HepG2 (cell line): Measurements from ENCODE around the gene NACC2. TPM values are rescaled to one million over a fixed set of nuclear protein-coding genes. Genes with fewer than 3 reads are reported as not detected.
A peak's percentile ranks its signal among the peaks of the same experiment; 100 is the strongest.

Experiments used
- ATAC-seq: fragments of 200-7000 bp; cut with Tn5 transposase; 3 replicates; pipeline ENCODE4 v1.9.1; 2020; ENCODE audit warnings: mild to moderate bottlenecking, moderate library complexity
- BruUV-seq: library from RNA; stranded (reverse); fragments of 400-500 nt; replicated peaks from 2 replicates; lab custom pipeline; 2021; lab: Mats Ljungman, UMichigan
- CTCF ChIA-PET: fragments of 300-600 bp; formaldehyde crosslinking; extraction: SDS; loops from one replicate; lab custom pipeline; 2021; ENCODE audit warnings: low total read pairs, inconsistent platforms, low intra/inter-chr PET ratio; lab: Yijun Ruan, JAX
- POLR2A ChIA-PET: fragments of 350-600 bp; sonication (Branson Sonifier 250); formaldehyde crosslinking; loops from one replicate; lab custom pipeline; 2020; ENCODE audit warnings: antibody characterized with exemption, inconsistent platforms; lab: Yijun Ruan, JAX
- DNase-seq: peaks from one replicate; pipeline ENCODE4 v3.0.0-alpha.2; 2015; ENCODE audit warnings: low spot score
- FAIRE-seq: peaks from 3 replicates; lab custom pipeline; 2011; peaks lifted over from hg19 to GRCh38; lab: Jason Lieb, UNC
- H2AFZ ChIP-seq: one replicate; pipeline ENCODE4 v1.6.1; 2011; ENCODE audit warnings: low read length, inconsistent platforms
- H3K27ac ChIP-seq: fragments of 300-600 bp; 3 replicates; pipeline ENCODE4 v1.8.0; 2011; ENCODE audit warnings: mixed run types, mild to moderate bottlenecking, mixed read lengths, low read length, inconsistent platforms; ENCODE audit not compliant: insufficient read depth; ENCODE audit errors: extremely low read length
- H3K27me3 ChIP-seq, 2 experiments: fragments of 200-600 bp in 1 of 2; 2 replicates in 1 of 2; 3 replicates in 1 of 2; pipeline versions ENCODE4 v1.6.0 to v1.8.0; 2011; ENCODE audit warnings: low read length in 2 of 2, mild to moderate bottlenecking in 2 of 2, moderate library complexity in 2 of 2, inconsistent platforms in 1 of 2; ENCODE audit not compliant: insufficient read depth in 2 of 2, control insufficient read depth in 1 of 2
- H3K36me3 ChIP-seq, 2 experiments: fragments of 200-600 bp in 1 of 2; replicated peaks in 1 of 2; 2 replicates in 1 of 2; 3 replicates in 1 of 2; pipeline versions ENCODE4 v1.5.1 to v1.8.0; 2011; ENCODE audit warnings: low read length in 2 of 2, inconsistent platforms in 1 of 2; ENCODE audit not compliant: insufficient read depth in 2 of 2, control insufficient read depth in 1 of 2
- H3K4me1 ChIP-seq: 2 replicates; pipeline ENCODE4 v1.5.1; 2012; ENCODE audit warnings: low read length, inconsistent platforms; ENCODE audit not compliant: insufficient read depth
- H3K4me2 ChIP-seq: 2 replicates; pipeline ENCODE4 v1.6.0; 2011; ENCODE audit warnings: low read depth, low read length, inconsistent platforms
- H3K4me3 ChIP-seq, 3 experiments: fragments of 200-600 bp in 1 of 3; sonication (generic), shearing (Covaris generic) in 1 of 3; replicated peaks in 1 of 3; 2 replicates each; pipeline ENCODE4 v1.5.1; 2011 to 2016; ENCODE audit warnings: low read length in 3 of 3, inconsistent platforms in 2 of 3, low read depth in 2 of 3, mild to moderate bottlenecking in 2 of 3, control low read depth in 1 of 3, mixed read lengths in 1 of 3; ENCODE audit not compliant: insufficient read depth in 1 of 3
- H3K79me2 ChIP-seq: one replicate; pipeline ENCODE4 v1.6.1; 2011; ENCODE audit warnings: low read length, inconsistent platforms; ENCODE audit not compliant: insufficient read depth
- H3K9ac ChIP-seq: 2 replicates; pipeline ENCODE4 v1.6.0; 2011; ENCODE audit warnings: mild to moderate bottlenecking, low read depth, low read length, inconsistent platforms; ENCODE audit not compliant: insufficient read depth
- H3K9me3 ChIP-seq: 2 replicates; pipeline ENCODE4 v1.5.1; 2012; ENCODE audit warnings: mild to moderate bottlenecking, low read length
- H4K20me1 ChIP-seq: 2 replicates; pipeline ENCODE4 v1.6.0; 2011; ENCODE audit warnings: inconsistent platforms, mild to moderate bottlenecking, low read length, moderate library complexity; ENCODE audit not compliant: insufficient read depth
- ARID2 ChIP-seq: sonication (generic); formaldehyde crosslinking; IDR thresholded peaks from 2 replicates; pipeline ENCODE4 v1.8.1; 2022; ENCODE audit warnings: mild to moderate bottlenecking, missing genetic modification reagents, borderline replicate concordance
- BRD4 ChIP-seq: sonication (generic); formaldehyde crosslinking; IDR thresholded peaks from 2 replicates; pipeline ENCODE4 v1.4.0; 2020; ENCODE audit warnings: missing genetic modification reagents
- CBX5 ChIP-seq: sonication (generic); formaldehyde crosslinking; IDR thresholded peaks from 2 replicates; pipeline ENCODE4 v1.4.0; 2020; ENCODE audit warnings: missing genetic modification reagents, borderline replicate concordance
- RBAK ChIP-seq: sonication (generic); formaldehyde crosslinking; IDR thresholded peaks from 2 replicates; pipeline ENCODE4 v1.5.1; 2020; ENCODE audit warnings: mild to moderate bottlenecking, missing genetic modification reagents
- RFXAP ChIP-seq: sonication (generic); formaldehyde crosslinking; IDR thresholded peaks from 2 replicates; pipeline ENCODE4 v1.4.0; 2020; ENCODE audit warnings: missing genetic modification reagents, borderline replicate concordance
- ZFYVE20 ChIP-seq: sonication (generic); formaldehyde crosslinking; IDR thresholded peaks from 2 replicates; pipeline ENCODE4 v1.8.0; 2023; ENCODE audit warnings: low read depth, mild to moderate bottlenecking, moderate library complexity, missing genetic modification reagents, borderline replicate concordance
- ZNF501 ChIP-seq: sonication (generic); formaldehyde crosslinking; IDR thresholded peaks from 2 replicates; pipeline ENCODE4 v1.5.1; 2020; ENCODE audit warnings: mild to moderate bottlenecking, moderate library complexity, missing genetic modification reagents
- WGBS: methylation state at CpG from one replicate; pipeline ENCODE4 v1.1.6; 2017; ENCODE audit warnings: low lambda C conversion rate; 5-methylcytosine and 5-hydroxymethylcytosine counted together
- in situ Hi-C: cut with HindIII; loops from 2 replicates; pipeline ENCODE4 v1.10.0; 2017; ENCODE audit warnings: low pct_unique_long_range_greater_than_20kb; ENCODE audit not compliant: extremely low pct_ligation_motif_present
- intact Hi-C: fragments of 100-400 bp; cut with micrococcal nuclease; formaldehyde crosslinking; loops from one replicate; pipeline ENCODE4 v1.10.0; 2022; ENCODE audit not compliant: unreplicated experiment
- polyA plus RNA-seq, 8 experiments: library from polyadenylated mRNA; depleted of rRNA in 3 of 8; stranded (reverse) in 7 of 8; unstranded in 1 of 8; fragments of >200 nt; fragmentation: Illumina TruSeq in 4 of 8; extraction: Trizol in 4 of 8; gene quantifications; 2 replicates each; pipeline versions ENCODE4 v1.2.1 to v1.2.3, GENCODE V29; 2011 to 2016; ENCODE audit warnings: low read depth in 4 of 8, missing spikeins in 1 of 8, mixed read lengths in 1 of 8; ENCODE audit not compliant: insufficient read depth in 1 of 8
- total RNA-seq, 5 experiments: library from RNA; depleted of rRNA; stranded (reverse); fragments of >200 nt; fragmentation: Illumina TruSeq; extraction: Trizol; gene quantifications; 2 replicates each; pipeline ENCODE4 v1.2.3, GENCODE V29; 2016; ENCODE audit warnings: low read depth in 1 of 5
- TF ChIP-seq, protein P1 (sequence below): sonication (generic); formaldehyde crosslinking; IDR thresholded peaks from 2 replicates; pipeline ENCODE4 v1.4.0; 2020; ENCODE audit warnings: missing genetic modification reagents
- TF ChIP-seq, protein P2 (sequence below): sonication (generic); formaldehyde crosslinking; IDR thresholded peaks from 2 replicates; pipeline ENCODE4 v1.4.0; 2020; ENCODE audit warnings: missing genetic modification reagents, mild to moderate bottlenecking, borderline replicate concordance
- TF ChIP-seq, protein P3 (sequence below): sonication (generic); formaldehyde crosslinking; IDR thresholded peaks from 2 replicates; pipeline ENCODE4 v1.8.1; 2023; ENCODE audit warnings: mild to moderate bottlenecking, moderate library complexity, missing genetic modification reagents
- TF ChIP-seq, protein P4 (sequence below): sonication (generic); formaldehyde crosslinking; IDR thresholded peaks from 2 replicates; pipeline ENCODE4 v1.4.0; 2020; ENCODE audit warnings: missing genetic modification reagents, borderline replicate concordance

Gene NACC2
- total and polyA plus RNA-seq, 2 of the 13 experiments (the other 11 are each of a cell fraction or from before 2014, with no cell fraction given): 5.9 to 12.3 TPM

DNA sequence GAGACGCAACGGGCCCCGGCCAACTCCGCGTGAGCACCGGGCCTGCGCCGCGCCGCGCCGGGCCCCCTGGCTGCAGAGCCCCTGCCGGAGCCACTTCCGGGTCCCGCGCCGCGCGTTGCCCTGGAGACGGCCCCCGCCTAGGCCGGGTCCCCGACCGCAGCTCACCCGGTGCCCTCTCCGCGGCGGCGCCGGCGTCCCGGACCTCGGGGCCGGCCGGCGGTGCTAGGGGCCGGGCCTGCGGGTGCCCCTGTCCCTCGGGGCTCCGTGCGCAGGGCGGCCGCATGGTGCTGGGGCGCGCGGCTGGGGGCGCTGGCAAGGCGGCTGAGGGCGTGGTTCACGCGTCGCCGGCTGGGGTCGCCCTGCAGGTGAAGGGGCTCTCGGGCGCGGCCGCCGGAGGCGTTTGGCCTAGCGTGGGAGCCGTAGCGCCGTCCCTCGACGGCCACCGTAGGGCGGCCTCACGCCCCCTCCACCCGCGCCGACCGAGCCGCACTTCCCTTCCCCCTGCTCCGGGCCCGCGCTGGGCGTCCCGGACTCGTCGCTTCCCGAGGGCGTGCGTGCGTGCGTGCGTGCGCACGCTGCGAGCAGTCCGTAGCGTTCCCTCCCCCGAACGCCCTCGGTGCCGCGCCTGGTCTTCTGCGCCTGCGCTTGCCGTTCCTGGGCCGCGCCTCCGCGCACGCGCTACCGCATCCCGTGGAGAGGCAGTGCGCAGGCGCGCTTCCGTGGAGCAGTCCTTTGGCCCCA, 23.4 kb upstream of the NACC2 start, which contains the start of gene TMEM250 (continued):
- TF ChIP-seq RBAK (CRISPR knock-in tag) (no peak), RFXAP (CRISPR knock-in tag) (peak; percentile 25; the same call in 1 of the 2 replicates), BRD4 (CRISPR knock-in tag) (no peak)
- TF ChIP-seq, protein P1, sequence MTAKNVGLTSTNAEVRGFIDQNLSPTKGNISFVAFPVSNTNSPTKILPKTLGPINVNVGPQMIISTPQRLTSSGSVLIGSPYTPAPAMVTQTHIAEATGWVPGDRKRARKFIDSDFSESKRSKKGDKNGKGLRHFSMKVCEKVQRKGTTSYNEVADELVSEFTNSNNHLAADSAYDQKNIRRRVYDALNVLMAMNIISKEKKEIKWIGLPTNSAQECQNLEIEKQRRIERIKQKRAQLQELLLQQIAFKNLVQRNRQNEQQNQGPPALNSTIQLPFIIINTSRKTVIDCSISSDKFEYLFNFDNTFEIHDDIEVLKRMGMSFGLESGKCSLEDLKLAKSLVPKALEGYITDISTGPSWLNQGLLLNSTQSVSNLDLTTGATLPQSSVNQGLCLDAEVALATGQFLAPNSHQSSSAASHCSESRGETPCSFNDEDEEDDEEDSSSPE (CRISPR knock-in tag): peak; percentile 82
- TF ChIP-seq, protein P2, sequence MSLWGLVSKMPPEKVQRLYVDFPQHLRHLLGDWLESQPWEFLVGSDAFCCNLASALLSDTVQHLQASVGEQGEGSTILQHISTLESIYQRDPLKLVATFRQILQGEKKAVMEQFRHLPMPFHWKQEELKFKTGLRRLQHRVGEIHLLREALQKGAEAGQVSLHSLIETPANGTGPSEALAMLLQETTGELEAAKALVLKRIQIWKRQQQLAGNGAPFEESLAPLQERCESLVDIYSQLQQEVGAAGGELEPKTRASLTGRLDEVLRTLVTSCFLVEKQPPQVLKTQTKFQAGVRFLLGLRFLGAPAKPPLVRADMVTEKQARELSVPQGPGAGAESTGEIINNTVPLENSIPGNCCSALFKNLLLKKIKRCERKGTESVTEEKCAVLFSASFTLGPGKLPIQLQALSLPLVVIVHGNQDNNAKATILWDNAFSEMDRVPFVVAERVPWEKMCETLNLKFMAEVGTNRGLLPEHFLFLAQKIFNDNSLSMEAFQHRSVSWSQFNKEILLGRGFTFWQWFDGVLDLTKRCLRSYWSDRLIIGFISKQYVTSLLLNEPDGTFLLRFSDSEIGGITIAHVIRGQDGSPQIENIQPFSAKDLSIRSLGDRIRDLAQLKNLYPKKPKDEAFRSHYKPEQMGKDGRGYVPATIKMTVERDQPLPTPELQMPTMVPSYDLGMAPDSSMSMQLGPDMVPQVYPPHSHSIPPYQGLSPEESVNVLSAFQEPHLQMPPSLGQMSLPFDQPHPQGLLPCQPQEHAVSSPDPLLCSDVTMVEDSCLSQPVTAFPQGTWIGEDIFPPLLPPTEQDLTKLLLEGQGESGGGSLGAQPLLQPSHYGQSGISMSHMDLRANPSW (CRISPR knock-in tag): no peak

DNA sequence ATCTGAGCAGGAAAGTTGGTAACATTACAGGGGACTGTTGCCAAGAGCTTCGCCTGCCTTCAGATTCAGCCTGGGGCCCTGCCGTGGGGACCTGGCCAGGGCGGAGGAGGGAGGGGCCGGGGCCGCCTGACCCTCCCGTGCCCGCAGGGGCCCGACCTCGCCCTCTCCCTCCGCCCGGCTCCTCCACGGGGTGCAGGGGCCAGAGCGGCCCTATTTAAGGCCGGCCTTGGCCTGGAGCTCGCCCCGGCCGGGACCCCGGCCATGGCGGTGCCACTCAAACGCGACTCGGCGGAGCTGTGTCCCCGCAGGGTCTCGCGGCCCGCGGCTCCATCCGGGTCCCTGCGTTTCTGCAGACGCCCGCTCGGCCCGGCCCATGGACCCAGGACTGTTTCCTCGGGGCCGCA, 22.8 kb upstream of the NACC2 start:
- POLR2A ChIA-PET: interaction anchor here (0.9 to 3.4 kb wide), 11 partner anchors 12 to 211 kb away, joined by 4 to 41 read pairs (median 8); partner anchors contain the start of genes CAMSAP1, NACC2 and UBAC1
- no peaks in the 10 kb centered on the region for H3K36me3 ChIP-seq
- intact Hi-C loops (no loop called here), in situ Hi-C loops (no loop called here)
- no peak for DNase-seq
- H2AFZ ChIP-seq: no peak overlapping the region
- peak overlapping the region; percentile 60 to 88 (median 83) for H3K4me3 ChIP-seq
- ATAC-seq: peak; percentile 4
- WGBS: no CpG with 5 or more reads among the region's 36 CpGs
- peak overlapping the region; percentile 81 for H3K9ac ChIP-seq
- no peaks in the 10 kb centered on the region; a peak in 1 of 5 replicates for H3K27me3 ChIP-seq
- no peaks in the 10 kb centered on the region for H3K79me2 ChIP-seq
- CTCF ChIA-PET: no interaction called here
- FAIRE-seq: no peak
- H3K9me3 ChIP-seq: no peaks in the 10 kb centered on the region
- H4K20me1 ChIP-seq: no peaks in the 10 kb centered on the region
- peaks cover 34% of the 10 kb centered on the region for H3K4me1 ChIP-seq
- peak overlapping the region; percentile 96 for H3K4me2 ChIP-seq
- H3K27ac ChIP-seq: peak overlapping the region; percentile 96
- TSS peak; percentile 58 for BruUV-seq
- TF ChIP-seq, protein P3, sequence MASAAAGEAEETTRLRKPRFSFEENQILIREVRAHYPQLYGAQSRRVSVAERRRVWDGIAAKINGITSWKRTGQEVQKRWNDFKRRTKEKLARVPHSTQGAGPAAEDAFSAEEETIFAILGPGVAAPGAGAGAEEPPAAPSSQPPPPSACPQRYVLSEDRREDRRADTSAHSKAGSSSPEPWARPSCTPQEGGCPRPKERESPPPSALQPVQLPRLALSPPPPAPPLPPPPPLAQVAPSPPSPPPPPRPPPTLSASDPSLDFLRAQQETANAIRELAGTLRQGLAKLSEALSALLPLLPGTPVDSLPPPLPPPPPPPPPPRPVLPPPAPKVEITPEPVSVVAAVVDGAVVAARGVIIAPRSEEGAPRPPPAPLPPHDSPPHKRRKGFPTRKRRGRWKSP (CRISPR knock-in tag): no peak
- TF ChIP-seq ZFYVE20 (CRISPR knock-in tag) (no peak), CBX5 (CRISPR knock-in tag) (no peak; the same call in 1 of the 2 replicates), ARID2 (CRISPR knock-in tag) (0 out of 2 replicates have a peak, but pooled peaks have one; percentile 47), ZNF501 (CRISPR knock-in tag) (no peak)
- TF ChIP-seq, protein P4, sequence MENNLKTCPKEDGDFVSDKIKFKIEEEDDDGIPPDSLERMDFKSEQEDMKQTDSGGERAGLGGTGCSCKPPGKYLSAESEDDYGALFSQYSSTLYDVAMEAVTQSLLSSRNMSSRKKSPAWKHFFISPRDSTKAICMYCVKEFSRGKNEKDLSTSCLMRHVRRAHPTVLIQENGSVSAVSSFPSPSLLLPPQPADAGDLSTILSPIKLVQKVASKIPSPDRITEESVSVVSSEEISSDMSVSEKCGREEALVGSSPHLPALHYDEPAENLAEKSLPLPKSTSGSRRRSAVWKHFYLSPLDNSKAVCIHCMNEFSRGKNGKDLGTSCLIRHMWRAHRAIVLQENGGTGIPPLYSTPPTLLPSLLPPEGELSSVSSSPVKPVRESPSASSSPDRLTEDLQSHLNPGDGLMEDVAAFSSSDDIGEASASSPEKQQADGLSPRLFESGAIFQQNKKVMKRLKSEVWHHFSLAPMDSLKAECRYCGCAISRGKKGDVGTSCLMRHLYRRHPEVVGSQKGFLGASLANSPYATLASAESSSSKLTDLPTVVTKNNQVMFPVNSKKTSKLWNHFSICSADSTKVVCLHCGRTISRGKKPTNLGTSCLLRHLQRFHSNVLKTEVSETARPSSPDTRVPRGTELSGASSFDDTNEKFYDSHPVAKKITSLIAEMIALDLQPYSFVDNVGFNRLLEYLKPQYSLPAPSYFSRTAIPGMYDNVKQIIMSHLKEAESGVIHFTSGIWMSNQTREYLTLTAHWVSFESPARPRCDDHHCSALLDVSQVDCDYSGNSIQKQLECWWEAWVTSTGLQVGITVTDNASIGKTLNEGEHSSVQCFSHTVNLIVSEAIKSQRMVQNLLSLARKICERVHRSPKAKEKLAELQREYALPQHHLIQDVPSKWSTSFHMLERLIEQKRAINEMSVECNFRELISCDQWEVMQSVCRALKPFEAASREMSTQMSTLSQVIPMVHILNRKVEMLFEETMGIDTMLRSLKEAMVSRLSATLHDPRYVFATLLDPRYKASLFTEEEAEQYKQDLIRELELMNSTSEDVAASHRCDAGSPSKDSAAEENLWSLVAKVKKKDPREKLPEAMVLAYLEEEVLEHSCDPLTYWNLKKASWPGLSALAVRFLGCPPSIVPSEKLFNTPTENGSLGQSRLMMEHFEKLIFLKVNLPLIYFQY (CRISPR knock-in tag): no peak
